UCSD-AML1 (cell line): Measurements from ENCODE around the gene SUPT3H.
A peak's percentile ranks its signal among the peaks of the same experiment; 100 is the strongest.

Experiments
- DNase-seq: peaks from one replicate; lab custom pipeline; 2025; ENCODE audit not compliant: unreplicated experiment; lab: John Stamatoyannopoulos, UW

Gene SUPT3H

GRCh38 chr6:45377554-45378333 is at the start of gene SUPT3H:
SUPT3H (minus strand) TSS chr6:45377934.
- peak; percentile 97 for DNase-seq

GRCh38 chr6:45426251-45426650 is 48.5 kb upstream of the SUPT3H start:
- DNase-seq: no peak

GRCh38 chr6:45424451-45424861 is 46.7 kb upstream of the SUPT3H start:
- no peak for DNase-seq

- DNase-seq: no peak
These were observed 46.2 kb upstream of the SUPT3H start for GRCh38 chr6:45423824-45424450.

GRCh38 chr6:45423111-45423823 is 45.5 kb upstream of the SUPT3H start:
- no peak for DNase-seq

- peak; percentile 45 for DNase-seq
These were observed 44.9 kb upstream of the SUPT3H start for GRCh38 chr6:45422503-45423110.

GRCh38 chr6:45421709-45422502 is 44.2 kb upstream of the SUPT3H start:
- DNase-seq: peak; percentile 45

GRCh38 chr6:45420909-45421708 is 43.4 kb upstream of the SUPT3H start:
- DNase-seq: no peak

GRCh38 chr6:45420083-45420908 is 42.6 kb upstream of the SUPT3H start:
- DNase-seq: no peak

- DNase-seq: peak; percentile 68
These were observed 41.9 kb upstream of the SUPT3H start for GRCh38 chr6:45419571-45420082.

- DNase-seq: no peak
These were observed 39.7 kb upstream of the SUPT3H start for GRCh38 chr6:45417436-45417835.

- DNase-seq: no peak
These were observed 39.0 kb upstream of the SUPT3H start for GRCh38 chr6:45416700-45417099.

GRCh38 chr6:45415788-45416518 is 38.2 kb upstream of the SUPT3H start:
- DNase-seq: no peak

GRCh38 chr6:45415315-45415714 is 37.6 kb upstream of the SUPT3H start:
- no peak for DNase-seq

- DNase-seq: no peak
These were observed 34.2 kb upstream of the SUPT3H start for GRCh38 chr6:45411959-45412358.

- no peak for DNase-seq
These were observed 22.3 kb upstream of the SUPT3H start for GRCh38 chr6:45400021-45400420.

GRCh38 chr6:45398075-45398813 is 20.5 kb upstream of the SUPT3H start:
- no peak for DNase-seq
